COR-L47 (cell line): ENCODE data around the gene NAT10.
"Not testable (repeated sequence)": the region's sequence is repeated elsewhere in the genome, so short reads cannot be mapped to it uniquely, and the experiment has no call there.

Experiments used
- DNase-seq: peaks from one replicate; lab custom pipeline; 2025; lab: John Stamatoyannopoulos, UW

NAT10 gene

DNA sequence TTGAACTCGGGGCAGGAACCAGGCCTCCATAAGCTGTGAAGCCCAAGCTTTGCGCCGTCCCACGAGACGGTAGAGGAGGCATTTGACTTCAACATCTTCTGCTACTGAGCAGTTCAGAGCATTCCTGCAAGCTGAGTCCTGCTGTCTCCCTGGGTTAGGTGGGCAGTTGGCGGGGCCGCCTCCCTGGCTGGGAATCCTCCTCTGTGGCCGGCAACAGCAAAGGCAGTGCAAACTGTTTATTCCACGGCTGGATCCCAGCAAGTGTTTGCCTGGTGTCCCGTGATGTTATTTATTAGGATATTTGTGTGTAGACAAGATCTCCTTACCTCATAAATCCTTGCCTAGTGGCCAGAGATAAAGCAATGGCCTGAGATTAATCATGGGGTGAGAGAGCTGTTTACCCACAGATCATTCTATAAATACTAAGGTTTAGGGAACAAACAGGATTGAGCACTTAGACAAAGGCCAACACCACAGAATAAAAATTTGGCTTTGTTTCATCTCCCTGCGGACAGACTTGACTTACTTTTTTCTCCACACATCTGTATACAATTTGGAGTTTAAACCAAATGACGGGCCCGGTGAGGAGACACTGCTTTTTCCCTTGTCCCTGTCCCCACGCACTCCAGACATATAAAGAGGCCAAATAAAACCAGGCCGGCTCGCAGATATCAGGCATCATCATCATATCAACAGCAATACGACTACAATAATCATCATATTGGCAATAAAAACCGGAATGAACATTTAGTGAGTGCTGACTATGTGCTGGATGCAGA, 63.4 kb downstream of the NAT10 start:
- DNase-seq: no peak

DNA sequence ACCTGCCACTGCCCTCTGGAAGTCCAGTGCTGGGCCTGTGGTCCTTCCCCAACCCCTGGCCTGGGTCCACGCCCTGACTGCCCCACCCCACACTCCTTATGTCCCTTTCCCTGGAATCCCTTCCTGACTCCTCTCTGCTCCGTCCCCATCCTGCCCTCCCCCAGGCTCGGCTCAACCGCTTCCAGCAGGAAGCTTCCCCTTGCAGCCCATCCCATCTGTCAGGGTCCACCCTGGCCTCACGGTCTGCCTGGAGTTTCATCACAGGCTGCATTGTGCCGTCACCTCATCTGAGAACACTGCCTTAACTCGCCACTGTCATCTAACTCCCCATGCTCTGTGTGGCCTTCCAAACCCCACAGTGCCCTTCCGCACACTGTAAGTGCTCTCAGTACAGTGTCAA, 64.3 kb downstream of the NAT10 start:
- DNase-seq: no peak

DNA sequence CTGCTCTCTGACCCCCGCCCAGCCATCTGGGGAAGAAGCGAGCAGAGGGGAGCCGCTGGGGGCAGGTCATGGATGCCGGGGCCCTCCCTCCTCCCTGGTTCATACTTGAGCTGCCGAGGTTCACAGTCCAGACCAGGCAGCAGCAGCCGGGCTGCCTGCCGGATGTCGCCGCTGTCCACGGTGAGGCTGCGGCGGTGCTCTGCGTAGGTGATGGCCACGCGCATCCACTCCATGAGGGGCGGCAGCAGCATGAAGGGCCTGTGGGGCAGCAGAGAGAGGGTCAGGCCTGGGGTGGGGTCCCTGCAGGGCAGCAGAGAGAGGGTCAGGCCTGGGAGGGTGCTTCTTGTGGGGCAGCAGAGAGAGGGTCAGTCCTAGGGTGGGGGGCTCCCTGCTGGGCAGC, 67.6 kb downstream of the NAT10 start:
- DNase-seq: no peak

DNA sequence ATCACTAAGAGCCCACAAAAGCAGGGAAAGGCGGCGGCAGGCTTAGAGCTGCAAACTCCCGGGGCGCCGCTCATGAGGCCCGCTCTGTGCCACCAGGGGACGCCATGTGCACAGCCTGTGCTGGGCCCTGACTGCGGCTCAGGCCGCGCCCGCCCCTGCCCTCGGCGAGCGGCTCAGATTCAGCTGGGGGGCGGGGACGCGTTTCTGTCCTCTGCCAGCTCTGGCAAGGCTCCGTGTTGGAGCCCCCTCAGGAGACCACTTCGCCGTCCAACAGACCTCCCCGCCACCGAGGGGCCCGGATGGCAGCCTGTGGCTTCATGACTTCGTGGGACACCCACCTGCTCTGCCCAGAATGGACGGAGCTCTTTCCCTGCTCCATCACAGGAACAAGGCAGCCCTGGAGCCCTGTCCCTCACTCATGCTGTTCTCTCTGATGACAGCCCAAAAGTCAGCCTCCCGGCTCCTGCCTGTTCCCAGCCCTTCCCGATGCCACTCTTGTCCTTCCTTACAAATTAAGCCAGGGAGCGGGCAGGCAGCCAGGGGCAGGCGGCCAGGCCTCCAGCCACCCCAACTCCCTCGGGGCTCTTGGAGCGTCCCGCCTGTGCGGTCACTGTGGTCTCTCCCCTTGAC, 69.1 kb downstream of the NAT10 start:
- DNase-seq: peak; percentile 74

DNA sequence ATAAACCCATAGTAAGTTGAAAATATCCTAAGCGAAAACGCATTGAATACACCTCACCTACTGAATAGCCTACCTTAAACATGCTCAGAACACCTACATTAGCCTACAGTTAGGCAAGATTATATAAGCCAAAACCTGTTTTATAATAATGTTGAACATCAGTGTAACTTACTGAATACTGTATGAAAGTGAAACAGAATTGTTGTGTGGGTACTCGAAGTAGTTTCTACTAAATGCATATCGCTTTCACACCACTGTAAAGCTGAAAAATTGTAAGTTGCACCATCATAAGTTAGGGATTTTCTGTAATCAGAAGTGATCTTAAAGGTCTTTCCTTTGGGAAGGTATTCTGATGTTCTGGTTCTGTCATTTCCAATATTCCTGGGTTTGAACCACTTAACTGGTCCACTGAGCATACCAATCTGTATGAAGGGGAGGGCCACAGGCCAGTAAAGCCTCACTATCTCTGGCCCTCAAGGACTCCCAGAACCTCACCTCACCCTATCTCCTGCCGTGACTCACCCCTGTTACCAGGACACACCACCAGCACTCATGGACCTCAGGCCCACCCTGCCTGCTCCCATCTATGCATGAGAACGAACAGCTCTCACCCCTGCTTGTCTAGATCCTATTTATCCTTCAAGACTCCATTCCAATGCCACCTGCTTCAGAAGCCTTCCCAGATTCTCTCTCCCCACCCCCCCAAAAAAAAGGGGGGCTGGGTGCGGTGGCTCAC, 70.0 kb downstream of the NAT10 start:
- DNase-seq: no peak

DNA sequence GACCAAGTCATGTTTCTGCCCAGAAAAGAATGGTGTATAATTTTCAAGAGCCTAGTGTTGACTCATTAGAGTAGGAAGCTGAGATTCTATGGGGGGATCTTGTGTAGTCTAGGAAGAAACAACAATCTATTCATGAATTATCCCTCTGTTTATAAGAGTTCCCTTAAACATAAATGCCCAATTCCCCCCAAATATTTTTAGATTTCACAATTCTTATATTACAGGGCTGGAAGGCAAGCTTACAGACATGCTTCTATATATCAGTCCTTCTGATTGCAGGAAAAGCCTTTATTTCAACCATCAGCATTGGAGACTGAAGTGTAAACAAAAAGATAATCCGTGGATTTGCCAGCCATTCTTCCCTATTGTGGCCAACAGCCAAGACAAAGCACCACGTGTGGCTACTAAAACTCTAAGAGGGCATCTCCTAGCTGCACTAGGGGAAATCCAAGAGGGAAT, 71.4 kb downstream of the NAT10 start:
- peak; percentile 50 for DNase-seq

DNA sequence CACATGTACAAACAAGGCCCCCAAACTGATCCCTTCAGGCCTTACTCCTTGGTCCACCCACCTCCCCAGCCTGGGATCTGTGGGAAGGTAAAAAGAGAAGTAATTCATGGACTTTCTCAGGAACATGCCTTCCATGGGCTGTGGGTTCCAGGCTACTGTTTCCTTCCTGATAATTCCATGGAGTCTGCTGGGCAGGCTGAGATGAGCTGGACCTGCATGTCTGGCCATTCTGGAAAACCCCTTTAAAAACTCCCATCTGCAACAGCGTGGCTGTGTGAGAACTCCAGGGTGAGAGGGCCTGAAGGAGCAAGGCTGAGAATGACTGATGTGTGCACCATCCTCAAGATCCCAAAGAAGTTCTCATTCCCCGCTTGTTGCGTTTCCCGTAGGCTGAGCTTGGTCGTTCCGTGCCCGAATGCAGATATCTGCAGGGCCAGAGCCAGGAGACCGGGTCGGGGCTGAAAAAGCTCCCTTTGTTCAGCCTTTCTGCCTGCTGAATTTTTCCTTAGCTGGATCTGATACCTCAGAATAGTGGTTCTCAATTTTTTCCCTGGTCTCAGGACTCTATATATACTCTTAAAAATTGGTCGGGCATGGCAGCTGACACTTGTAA, 72.9 kb downstream of the NAT10 start:
- no peak for DNase-seq

DNA sequence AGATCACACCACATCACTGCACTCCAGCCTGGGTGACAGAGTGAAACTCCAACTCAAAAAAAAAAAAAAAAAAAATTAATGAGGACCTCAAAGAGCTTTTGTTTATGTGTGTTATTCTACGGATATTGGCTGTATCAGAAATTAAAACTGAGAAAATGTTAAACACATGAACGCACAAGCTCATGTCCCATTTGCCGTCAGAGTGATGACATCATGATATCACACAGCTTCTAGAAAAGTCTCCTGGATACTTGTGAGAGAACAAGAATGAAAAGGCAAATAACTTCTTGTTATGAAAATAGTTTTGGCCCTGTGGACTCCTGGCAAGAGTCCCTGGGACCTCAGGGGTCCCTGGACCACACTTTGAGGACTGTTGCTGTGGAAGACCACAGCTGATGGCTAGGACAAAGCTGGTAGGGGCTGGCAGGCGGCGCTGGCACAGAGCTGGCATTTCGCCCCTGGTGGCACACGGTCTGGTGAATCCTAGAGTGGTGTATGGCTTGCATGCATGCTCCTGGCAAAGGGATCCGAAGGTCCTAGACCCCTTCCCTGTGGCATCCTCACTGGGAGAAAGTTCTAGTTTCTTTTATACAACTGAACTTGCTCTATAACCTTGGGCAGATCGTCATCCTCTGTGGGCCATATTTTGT, 73.7 kb downstream of the NAT10 start:
- DNase-seq: no peak

DNA sequence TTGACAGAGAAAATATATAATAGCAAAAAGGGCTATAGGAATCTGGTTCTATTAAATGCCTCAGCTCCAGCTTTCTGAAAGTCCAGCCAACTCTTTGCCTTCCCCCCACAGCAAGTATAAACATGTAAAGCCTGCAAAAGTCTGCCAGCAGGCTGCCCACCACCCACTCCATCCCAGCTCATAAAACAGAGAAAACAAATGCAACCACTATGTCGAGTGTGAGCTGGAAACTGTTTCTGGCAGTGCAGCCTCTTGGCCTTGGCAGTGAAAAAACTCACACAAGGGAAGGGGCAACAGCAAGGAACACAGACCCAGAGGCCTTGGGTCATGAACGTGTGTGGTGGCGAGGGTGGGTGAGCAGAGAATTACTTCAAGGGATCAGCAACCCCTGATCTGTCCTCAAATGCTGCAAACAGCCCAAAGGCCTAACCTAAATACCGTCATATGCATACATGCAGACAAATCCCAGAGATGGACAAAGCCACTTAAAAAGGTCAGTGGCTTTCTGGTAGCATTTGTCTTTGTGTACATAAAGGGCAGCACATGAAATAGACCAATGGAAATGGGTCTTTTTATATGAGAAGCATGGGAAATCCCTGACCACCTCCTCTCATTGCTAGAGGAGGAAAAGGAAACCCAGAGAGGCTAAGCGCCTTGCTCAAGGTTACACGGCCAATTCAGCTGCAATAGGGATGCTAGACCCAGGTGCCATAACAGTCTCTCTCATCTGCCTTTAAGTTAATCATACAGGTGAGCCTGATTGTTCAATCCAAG, 74.8 kb downstream of the NAT10 start:
- DNase-seq: no peak

DNA sequence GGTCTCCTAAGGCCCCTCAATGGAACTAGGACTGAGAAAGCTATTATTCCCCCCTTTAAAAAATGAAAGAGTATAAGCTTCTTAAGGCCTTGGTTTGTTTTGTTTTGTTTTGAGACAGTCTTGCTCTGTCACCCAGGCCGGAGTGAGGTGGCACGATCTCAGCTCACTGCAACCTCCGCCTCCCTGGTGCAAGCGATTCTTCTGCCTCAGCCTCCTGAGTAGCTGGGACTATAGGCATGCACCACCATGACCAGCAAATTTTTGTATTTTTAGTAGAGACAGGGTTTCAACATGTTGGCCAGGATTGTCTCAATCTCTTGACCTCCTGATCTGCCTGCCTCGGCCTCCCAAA, 75.4 kb downstream of the NAT10 start:
- not testable (repeated sequence) for DNase-seq

DNA sequence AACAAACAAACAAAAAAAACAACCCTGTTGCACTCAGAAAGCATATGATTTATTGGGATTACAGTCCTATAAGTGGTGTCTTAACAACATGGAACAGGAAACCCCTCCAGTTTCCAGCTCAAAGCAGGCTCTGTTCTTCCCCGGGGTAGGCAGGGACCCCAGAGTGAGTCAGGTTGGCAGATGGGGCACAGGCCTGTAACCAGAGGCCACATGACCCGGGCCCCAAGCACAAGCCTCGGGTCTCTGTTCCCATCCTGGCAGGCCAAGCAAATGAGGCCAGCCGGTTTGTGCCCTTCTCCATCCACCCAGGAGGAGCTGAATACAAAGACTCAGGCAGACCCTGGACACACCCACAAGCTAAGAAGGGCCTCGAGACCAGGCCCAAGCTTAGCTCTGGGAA, 75.8 kb downstream of the NAT10 start:
- DNase-seq: no peak

DNA sequence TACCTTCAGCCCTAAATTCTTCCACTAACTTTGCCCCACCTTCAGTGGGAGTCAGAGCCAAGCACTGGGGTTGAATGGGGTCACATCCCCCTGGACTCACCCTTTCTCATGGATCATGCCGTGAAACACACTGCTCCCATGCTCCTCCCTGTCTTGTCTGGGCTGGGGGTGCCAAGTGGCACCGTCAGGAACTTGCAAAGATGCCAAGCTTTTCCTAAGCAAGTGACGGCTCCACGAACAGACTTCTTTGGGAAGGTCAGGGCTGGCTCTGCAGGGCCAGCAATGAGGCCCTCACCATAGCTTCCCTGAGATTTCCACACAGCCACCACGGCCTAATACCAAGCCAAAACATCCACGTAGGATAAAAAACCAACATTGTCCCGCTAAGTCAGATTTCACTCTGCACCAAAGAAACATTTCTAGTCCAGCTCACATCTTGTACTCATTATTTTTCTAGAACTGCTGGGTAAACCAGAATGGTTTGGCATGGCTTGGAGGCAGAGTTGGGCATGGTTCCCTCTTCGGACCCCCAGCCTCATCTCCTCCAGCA, 76.5 kb downstream of the NAT10 start:
- DNase-seq: no peak

DNA sequence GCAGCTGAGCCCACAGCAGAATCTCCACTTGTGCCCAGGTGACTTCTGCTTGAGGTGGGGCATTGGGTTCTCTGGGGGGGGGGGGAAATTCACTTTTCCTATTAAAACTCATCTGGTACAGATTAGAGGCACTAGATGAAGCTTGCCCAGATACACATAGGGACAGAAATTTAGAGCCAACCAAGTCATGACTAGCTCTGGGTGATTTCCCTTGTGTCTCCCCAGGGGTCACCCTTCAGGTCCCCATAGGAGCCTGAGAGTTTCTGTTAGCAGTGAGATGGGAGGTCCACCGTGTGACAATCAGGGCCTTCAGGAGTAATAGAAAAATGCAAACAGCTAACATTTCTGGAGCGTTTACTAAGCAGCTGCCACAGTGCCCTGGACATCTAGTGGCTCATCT, 77.0 kb downstream of the NAT10 start:
- DNase-seq: no peak

DNA sequence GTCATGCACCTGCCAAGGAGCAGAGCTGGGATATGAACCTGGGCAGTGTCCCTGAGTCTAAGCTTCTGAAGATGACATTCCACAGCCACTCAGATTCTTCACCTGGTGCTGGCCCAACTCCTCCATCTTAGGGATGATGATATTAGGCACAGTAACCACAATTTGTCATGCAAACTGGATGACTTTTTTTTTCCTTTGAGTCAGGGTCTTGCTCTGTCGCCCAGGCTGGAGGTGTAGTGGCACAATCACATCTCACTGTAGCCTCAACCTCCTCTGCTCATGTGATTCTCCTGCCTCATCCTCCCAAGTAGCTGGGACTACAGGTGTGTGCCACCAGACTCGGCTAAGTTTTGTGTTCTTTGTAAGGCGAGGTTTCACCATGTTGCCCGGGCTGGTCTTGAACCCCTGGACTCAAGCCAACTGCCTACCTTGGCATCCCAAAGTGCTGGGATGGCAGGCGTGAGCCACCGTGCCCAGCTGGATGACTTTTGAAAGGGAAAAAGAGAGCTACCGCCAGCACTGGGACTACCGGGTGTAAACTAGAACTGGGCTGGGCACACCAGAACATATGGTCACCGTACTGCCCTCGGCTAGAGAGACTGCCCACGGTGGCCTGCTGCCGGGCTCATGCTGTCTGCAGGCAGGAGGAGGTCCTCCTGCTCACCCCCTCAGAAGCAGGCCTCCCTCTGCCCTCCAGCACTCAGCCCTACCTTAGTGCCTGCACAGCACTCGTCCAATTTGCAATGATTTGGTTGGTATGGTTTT, 77.7 kb downstream of the NAT10 start:
- no peak for DNase-seq

DNA sequence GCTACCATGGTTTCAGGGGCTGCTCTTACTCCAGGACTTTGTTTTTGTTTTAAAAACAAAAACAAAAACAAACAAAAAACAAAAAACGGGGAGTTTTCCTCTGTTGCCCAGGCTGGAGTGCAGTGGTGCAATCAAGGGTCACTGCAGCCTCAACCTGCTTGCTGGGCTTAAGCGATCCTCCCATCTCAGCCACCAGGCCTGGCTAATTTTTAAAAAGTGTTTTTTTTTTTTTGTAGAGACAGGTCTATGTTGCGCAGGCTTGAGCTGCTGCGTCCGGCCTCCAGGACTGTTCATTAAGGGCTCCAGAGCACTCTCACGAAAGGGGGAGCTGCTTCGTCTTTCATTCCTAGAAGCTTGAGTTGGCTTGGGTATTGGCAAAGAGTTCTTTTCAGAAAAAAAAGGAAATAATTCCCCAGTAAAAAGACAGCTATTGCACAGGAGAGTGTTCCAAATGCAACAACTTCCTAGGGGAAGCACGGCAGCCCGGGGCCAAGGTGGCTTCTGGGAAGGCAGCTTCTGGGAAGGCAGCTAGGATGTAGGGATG, 78.5 kb downstream of the NAT10 start:
- no peak for DNase-seq

DNA sequence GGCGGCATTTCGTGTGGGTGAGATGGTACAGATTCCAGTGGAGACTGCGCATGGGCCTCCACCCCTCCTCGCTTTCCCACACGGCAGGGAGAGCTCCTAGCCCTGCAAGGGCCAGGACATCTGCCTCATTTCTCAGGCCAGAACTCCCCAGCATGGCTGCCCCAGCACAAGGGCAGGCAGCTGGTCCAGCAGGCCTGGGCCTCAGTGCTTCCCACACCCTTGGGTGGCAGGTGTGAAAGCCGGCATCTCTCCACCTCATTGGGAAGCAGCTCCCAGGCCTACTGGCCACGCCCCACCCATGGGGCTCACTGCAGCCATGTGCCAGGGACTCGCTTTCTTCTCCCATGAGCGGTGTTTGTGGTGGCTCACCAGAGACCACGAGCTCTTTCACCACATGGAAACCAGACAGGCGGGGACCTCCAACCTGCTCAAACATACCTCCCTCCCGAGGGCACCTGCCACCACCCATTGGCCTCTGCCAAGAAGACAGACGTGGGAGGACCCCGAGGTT, 79.1 kb downstream of the NAT10 start:
- no peak for DNase-seq

DNA sequence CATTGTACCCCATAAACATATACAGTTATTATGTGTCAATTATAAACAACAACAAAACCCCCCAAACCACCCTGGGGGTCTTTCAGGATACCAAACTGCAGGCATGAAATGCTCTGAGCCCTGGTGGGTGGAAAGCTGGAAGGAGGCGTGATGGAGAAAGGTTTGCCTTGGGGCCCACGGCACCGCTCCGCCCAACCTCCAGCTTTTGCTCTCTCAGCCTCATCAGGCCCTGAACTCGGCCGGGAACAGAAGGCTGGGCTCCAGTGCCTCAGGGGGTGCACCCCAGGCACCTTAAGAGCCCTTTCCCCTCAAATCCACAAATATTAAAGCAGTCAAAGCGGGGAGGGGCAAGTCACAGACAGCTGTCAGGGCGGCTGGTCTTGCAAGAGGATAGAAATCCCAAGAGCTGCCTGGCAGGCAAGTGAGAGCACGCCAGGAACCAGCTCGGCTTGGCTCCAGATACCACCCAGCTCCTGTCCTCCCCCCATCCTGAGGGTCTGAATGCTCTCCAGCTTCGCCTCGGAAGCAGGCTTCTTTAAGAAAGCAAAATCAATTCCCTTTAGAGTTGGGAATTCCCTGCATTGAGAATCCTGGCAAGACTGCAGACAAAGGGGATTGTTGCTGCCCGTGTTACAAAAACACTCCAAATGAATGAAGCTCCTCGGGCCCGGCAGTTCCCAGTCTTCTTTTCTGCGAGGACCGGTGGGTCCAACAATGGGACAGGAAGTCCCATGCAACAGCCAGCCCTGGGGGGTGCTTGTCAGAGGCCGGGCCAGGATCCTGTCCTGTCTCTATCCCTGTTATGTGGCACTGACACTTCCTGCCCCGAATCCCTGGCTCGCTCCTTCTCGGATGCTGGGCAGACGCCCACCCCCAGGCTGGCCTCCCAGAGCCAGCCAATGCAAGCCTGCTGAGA, 80.8 kb downstream of the NAT10 start:
- no peak for DNase-seq

DNA sequence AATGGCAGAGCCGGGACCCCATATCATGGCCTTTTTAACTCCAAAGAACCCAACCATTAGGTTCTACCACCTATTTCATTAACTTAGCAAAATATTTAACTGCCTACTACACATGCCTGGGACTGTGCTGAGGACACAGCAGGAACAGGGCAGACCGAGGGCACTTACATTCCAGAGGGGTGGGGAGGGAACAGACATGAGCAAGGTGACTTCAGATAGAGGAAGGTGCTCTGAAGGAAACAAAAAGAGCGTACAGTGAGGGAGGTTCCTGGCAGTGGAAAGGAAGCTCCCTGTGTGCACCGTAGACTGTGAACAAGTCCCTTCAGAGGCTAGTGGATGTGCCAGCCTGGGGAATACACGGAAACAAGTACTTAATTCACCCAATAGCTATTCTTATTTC, 82.8 kb downstream of the NAT10 start:
- no peak for DNase-seq

DNA sequence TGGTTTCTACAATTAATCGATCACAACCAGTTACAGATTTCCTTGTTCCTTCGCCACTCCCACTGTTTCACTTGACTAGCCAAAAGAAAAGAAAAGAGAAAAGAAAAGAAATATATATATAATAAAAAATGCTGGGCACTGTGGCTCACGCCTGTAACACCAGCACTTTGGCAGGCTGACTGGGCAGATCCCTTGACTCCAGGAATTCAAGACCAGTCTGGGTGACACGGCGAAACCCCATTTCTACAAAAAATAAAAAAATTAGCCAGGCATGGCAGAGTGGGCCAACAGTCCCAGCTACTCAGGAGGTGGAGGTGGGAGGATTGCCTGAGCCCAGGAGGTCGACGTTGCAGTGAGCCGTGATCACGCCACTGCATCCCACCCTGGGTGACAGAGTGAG, 83.8 kb downstream of the NAT10 start:
- no peak for DNase-seq
